Esophagus squamous epithelium (tissue), 4 donors: Measurements from ENCODE around the gene GALNTL6.

Experiments used
- POLR2A ChIP-seq, 4 donors: fragments of 450-650 bp; IDR thresholded peaks; one replicate each; pipeline ENCODE4 v1.6.1; 2017; ENCODE audit warnings: antibody characterized with exemption in 4 of 4, mild to moderate bottlenecking in 4 of 4, moderate library complexity in 3 of 4
- TF ChIP-seq, protein P1 (sequence below), 6 experiments: fragments of 450-650 bp in 4 of 6; fragments of 200-600 bp in 2 of 6; sonication (generic) in 2 of 6; IDR thresholded peaks; one replicate each; pipeline ENCODE4 v1.5.1; 2016 to 2019; ENCODE audit warnings: antibody characterized with exemption in 6 of 6, mild to moderate bottlenecking in 4 of 6, moderate library complexity in 4 of 6

DNA sequence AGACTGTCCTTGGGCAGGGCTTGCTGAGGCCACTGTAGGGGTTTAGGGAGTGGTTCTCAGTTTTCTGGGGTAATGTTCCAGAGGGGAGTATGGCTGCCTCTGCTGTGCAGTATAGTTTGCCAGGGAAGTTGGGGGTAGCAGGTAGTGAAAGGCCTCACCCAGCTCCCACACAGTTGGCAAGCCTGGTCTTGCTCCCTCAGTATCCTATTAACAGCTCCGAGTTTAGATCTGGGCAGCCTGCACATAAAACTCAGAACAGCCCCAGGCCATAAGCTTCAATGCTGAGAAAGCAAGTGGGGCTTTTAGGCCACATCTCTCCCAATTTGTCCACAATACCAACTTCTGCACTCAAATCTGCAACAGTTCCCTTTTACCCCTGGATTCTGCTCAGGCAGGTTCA is 205.2 kb downstream of the GALNTL6 start:
- TF ChIP-seq, protein P1, sequence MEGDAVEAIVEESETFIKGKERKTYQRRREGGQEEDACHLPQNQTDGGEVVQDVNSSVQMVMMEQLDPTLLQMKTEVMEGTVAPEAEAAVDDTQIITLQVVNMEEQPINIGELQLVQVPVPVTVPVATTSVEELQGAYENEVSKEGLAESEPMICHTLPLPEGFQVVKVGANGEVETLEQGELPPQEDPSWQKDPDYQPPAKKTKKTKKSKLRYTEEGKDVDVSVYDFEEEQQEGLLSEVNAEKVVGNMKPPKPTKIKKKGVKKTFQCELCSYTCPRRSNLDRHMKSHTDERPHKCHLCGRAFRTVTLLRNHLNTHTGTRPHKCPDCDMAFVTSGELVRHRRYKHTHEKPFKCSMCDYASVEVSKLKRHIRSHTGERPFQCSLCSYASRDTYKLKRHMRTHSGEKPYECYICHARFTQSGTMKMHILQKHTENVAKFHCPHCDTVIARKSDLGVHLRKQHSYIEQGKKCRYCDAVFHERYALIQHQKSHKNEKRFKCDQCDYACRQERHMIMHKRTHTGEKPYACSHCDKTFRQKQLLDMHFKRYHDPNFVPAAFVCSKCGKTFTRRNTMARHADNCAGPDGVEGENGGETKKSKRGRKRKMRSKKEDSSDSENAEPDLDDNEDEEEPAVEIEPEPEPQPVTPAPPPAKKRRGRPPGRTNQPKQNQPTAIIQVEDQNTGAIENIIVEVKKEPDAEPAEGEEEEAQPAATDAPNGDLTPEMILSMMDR (IDR thresholded peaks at IDR 0.05) = no peak
- no peak for TF ChIP-seq POLR2A (IDR thresholded peaks at IDR 0.05)
